Hepatocyte (in vitro differentiated cells): Measurements from ENCODE around the gene FCER2. TPM values are rescaled to one million over a fixed set of nuclear protein-coding genes. Genes with fewer than 3 reads are reported as not detected.

Source experiments
- DNase-seq: peaks from one replicate; pipeline ENCODE4 v3.0.0-alpha.2; 2016; ENCODE audit warnings: low spot score
- H2AFZ ChIP-seq: fragments of 200-600 bp; sonication (generic); 2 replicates; pipeline ENCODE4 v1.6.0; 2016; ENCODE audit warnings: antibody characterized with exemption, mild to moderate bottlenecking
- H3K27ac ChIP-seq: fragments of 200-600 bp; sonication (generic); 2 replicates; pipeline ENCODE4 v1.5.1; 2016; ENCODE audit warnings: mild to moderate bottlenecking
- H3K27me3 ChIP-seq: fragments of 200-600 bp; sonication (generic); 2 replicates; pipeline ENCODE4 v1.6.1; 2016
- H3K36me3 ChIP-seq: fragments of 200-600 bp; sonication (generic); replicated peaks from 2 replicates; pipeline ENCODE4 v1.5.1; 2016; ENCODE audit warnings: low read depth; ENCODE audit not compliant: insufficient read depth
- H3K4me1 ChIP-seq: fragments of 200-600 bp; sonication (generic); 2 replicates; pipeline ENCODE4 v1.5.1; 2016; ENCODE audit warnings: mild to moderate bottlenecking, moderate library complexity; ENCODE audit not compliant: insufficient read depth
- H3K4me2 ChIP-seq: fragments of 200-600 bp; sonication (generic); 2 replicates; pipeline ENCODE4 v1.6.0; 2016
- H3K4me3 ChIP-seq: fragments of 200-600 bp; sonication (generic); 2 replicates; pipeline ENCODE4 v1.5.1; 2016; ENCODE audit warnings: mild to moderate bottlenecking
- H3K79me2 ChIP-seq: fragments of 200-600 bp; sonication (generic); 2 replicates; pipeline ENCODE4 v1.6.0; 2017; ENCODE audit warnings: mild to moderate bottlenecking
- H3K9me2 ChIP-seq: fragments of 200-600 bp; sonication (generic); replicated peaks from 2 replicates; pipeline ENCODE4 v1.6.0; 2017; ENCODE audit warnings: mild to moderate bottlenecking; ENCODE audit not compliant: insufficient read depth
- H3K9me3 ChIP-seq: fragments of 200-600 bp; sonication (generic); 2 replicates; pipeline ENCODE4 v1.5.1; 2016; ENCODE audit warnings: low read depth, mild to moderate bottlenecking
- H4K20me1 ChIP-seq: fragments of 200-600 bp; sonication (generic); 2 replicates; pipeline ENCODE4 v1.6.0; 2016; ENCODE audit warnings: mild to moderate bottlenecking; ENCODE audit not compliant: insufficient read depth, poor library complexity, severe bottlenecking
- EZH2 ChIP-seq: fragments of 200-600 bp; sonication (generic); IDR thresholded peaks from 2 replicates; pipeline ENCODE4 v1.6.1; 2016; ENCODE audit warnings: antibody characterized with exemption, mild to moderate bottlenecking, borderline replicate concordance
- EZH2phosphoT487 ChIP-seq: fragments of 200-600 bp; sonication (generic); IDR thresholded peaks from one replicate; pipeline ENCODE4 v1.6.1; 2018; ENCODE audit warnings: antibody characterized with exemption, mild to moderate bottlenecking, low read depth, moderate library complexity; ENCODE audit not compliant: unreplicated experiment, severe bottlenecking
- WGBS: methylation state at CpG from one replicate; pipeline ENCODE4 v1.1.6; 2016; ENCODE audit warnings: low lambda C conversion rate; ENCODE audit errors: missing lambda C conversion rate; 5-methylcytosine and 5-hydroxymethylcytosine counted together
- polyA plus RNA-seq: library from polyadenylated mRNA; unstranded; fragments of >200 nt; fragmentation: Nextera tagmentation; extraction: Ambion mirVana; gene quantifications from 2 replicates; pipeline ENCODE4 v1.2.1, GENCODE V29; 2016
- total RNA-seq: library from RNA; depleted of rRNA; stranded (reverse); fragments of >200 nt; gene quantifications from 2 replicates; pipeline ENCODE4 v1.2.3, GENCODE V29; 2014
- TF ChIP-seq, protein P1 (sequence below): fragments of 200-600 bp; sonication (generic); IDR thresholded peaks from 2 replicates; pipeline ENCODE4 v1.5.1; 2016; ENCODE audit warnings: antibody characterized with exemption, mild to moderate bottlenecking; ENCODE audit not compliant: poor library complexity

The FCER2 gene
- total and polyA plus RNA-seq, 2 experiments from 2014 or later: not detected

DNA sequence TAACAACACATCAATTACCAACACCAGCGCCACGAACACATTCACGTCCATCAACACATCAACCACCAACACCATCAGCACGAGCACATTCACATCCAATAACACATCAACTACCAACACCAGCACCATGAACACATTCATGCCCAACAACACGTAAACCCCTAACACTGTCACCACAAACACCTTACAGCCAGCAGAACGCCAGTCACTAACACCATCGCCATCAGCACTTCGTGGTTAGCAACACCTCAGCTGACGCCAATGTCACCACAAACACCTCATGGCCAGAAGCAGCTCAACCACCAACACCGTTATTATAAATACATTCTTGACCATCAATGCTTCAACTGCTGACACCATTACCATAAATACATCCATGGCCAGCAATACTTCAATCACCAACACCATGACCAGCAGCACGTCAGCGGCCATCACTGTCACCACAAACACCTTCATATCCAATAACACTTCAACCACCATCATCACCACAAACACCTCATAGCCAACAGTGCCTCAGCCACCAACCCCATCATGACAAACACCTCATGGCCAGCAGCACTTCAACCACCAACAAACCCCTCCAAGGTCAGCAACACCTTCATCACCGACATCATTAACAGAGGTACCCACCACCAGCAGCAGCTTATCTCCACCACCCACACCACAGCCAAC, 9.4 kb downstream of the FCER2 start:
- H3K79me2 ChIP-seq: no peaks in the 10 kb centered on the region
- H3K36me3 ChIP-seq: no peaks in the 10 kb centered on the region
- no peaks in the 10 kb centered on the region for H3K9me2 ChIP-seq
- H3K4me3 ChIP-seq: no peak overlapping the region
- no peak for DNase-seq
- H3K9me3 ChIP-seq: no peaks in the 10 kb centered on the region
- WGBS: 93% methylated on average over 13 of the region's 13 CpGs
- H2AFZ ChIP-seq: no peak overlapping the region
- H4K20me1 ChIP-seq: no peaks in the 10 kb centered on the region
- no peaks in the 10 kb centered on the region for H3K4me1 ChIP-seq
- no peak overlapping the region for H3K4me2 ChIP-seq
- H3K27ac ChIP-seq: no peak overlapping the region
- no peaks in the 10 kb centered on the region for H3K27me3 ChIP-seq
- TF ChIP-seq EZH2phosphoT487 (no peak), EZH2 (no peak)
- TF ChIP-seq, protein P1, sequence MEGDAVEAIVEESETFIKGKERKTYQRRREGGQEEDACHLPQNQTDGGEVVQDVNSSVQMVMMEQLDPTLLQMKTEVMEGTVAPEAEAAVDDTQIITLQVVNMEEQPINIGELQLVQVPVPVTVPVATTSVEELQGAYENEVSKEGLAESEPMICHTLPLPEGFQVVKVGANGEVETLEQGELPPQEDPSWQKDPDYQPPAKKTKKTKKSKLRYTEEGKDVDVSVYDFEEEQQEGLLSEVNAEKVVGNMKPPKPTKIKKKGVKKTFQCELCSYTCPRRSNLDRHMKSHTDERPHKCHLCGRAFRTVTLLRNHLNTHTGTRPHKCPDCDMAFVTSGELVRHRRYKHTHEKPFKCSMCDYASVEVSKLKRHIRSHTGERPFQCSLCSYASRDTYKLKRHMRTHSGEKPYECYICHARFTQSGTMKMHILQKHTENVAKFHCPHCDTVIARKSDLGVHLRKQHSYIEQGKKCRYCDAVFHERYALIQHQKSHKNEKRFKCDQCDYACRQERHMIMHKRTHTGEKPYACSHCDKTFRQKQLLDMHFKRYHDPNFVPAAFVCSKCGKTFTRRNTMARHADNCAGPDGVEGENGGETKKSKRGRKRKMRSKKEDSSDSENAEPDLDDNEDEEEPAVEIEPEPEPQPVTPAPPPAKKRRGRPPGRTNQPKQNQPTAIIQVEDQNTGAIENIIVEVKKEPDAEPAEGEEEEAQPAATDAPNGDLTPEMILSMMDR: no peak

DNA sequence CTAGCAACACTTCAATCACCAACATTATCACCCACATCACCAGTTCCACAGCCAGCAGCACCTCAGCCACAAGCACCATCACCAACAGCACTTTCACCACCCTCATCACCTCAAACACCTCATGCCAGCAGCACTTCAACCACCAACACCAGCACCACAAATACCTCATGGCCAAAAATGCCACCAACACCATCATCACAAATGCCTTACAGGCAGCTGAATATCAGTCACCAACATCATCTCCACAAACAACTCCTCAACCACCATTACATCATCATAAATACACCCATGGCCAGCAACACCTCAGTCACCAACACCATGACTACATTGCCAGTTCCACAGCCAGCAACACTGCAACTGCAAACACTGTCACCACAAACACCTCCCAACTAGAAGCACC, 10.4 kb downstream of the FCER2 start:
- no peak overlapping the region for H3K27ac ChIP-seq
- no peak overlapping the region for H3K4me3 ChIP-seq
- no peak overlapping the region for H2AFZ ChIP-seq
- DNase-seq: no peak
- no peaks in the 10 kb centered on the region for H3K27me3 ChIP-seq
- no peaks in the 10 kb centered on the region for H4K20me1 ChIP-seq
- TF ChIP-seq EZH2: no peak
- no peak for TF ChIP-seq EZH2phosphoT487
- TF ChIP-seq, protein P1: no peak
- H3K79me2 ChIP-seq: no peaks in the 10 kb centered on the region
- no peaks in the 10 kb centered on the region for H3K4me1 ChIP-seq
- no peaks in the 10 kb centered on the region for H3K9me2 ChIP-seq
- no peaks in the 10 kb centered on the region for H3K9me3 ChIP-seq
- no peaks in the 10 kb centered on the region for H3K36me3 ChIP-seq
- no peak overlapping the region for H3K4me2 ChIP-seq

DNA sequence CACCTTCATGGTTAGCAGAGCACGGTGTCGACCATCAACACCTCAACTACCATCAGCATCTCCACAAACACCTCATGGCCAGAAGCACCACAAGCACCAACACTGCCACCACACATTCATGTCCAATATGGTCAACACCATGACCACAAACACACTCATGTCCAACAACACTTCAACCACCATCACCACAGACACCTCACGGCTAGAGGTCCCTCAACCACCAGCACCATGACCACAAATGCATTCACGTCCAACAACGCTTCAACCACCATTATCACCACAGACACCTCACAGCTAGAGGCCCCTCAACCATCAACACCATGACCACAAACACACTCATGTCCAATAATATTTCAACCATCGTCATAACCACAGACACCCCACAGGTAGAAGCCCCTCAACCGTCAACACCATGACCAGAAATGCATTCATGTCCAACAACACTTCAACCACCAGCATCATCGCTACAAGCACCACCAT, 11.1 kb downstream of the FCER2 start:
- Histone ChIP-seq H3K4me1 (no peaks in the 10 kb centered on the region), H4K20me1 (no peaks in the 10 kb centered on the region), H3K27me3 (no peaks in the 10 kb centered on the region), H3K4me3 (no peak overlapping the region), H3K9me3 (no peaks in the 10 kb centered on the region), H3K9me2 (no peaks in the 10 kb centered on the region), H3K36me3 (no peaks in the 10 kb centered on the region), H3K79me2 (no peaks in the 10 kb centered on the region), H3K27ac (no peak overlapping the region), H3K4me2 (no peak overlapping the region), H2AFZ (no peak overlapping the region)
- DNase-seq: no peak
- no peak for TF ChIP-seq EZH2
- no peak for TF ChIP-seq EZH2phosphoT487
- TF ChIP-seq, protein P1: no peak
- WGBS: 96% methylated on average over 8 of the region's 8 CpGs
